Stomach smooth muscle (tissue), 2 donors: ENCODE measurements around the gene DRC7.

Experiments
- H3K27ac ChIP-seq: one replicate; pipeline ENCODE4 v1.7.0; 2013; ENCODE audit warnings: mild to moderate bottlenecking, low read length, inconsistent platforms
- H3K27me3 ChIP-seq, 2 donors: one replicate each; pipeline ENCODE4 v1.7.0; 2013; ENCODE audit warnings: low read length in 2 of 2; ENCODE audit not compliant: insufficient read depth in 2 of 2, control insufficient read depth in 1 of 2
- H3K36me3 ChIP-seq, 2 donors: one replicate each; pipeline ENCODE4 v1.7.0; 2013; ENCODE audit warnings: low read length in 2 of 2; ENCODE audit not compliant: control insufficient read depth in 2 of 2, insufficient read depth in 2 of 2
- H3K4me1 ChIP-seq: one replicate; pipeline ENCODE4 v1.7.0; 2013; ENCODE audit warnings: low read length; ENCODE audit not compliant: control insufficient read depth, insufficient read depth
- H3K4me3 ChIP-seq, 2 donors: one replicate each; pipeline ENCODE4 v1.7.0; 2013; ENCODE audit warnings: low read length in 2 of 2
- H3K9ac ChIP-seq, 2 donors: one replicate each; pipeline ENCODE4 v1.7.0; 2013; ENCODE audit warnings: low read length in 2 of 2, mild to moderate bottlenecking in 1 of 2
- H3K9me3 ChIP-seq, 2 donors: one replicate each; pipeline ENCODE4 v1.7.0; 2013; ENCODE audit warnings: low read length in 2 of 2; ENCODE audit not compliant: control insufficient read depth in 2 of 2
- donor health status: healthy.
- donor health status: Pancreatic carcinoma.

Gene DRC7

GRCh38 chr16:57679767-57680482 is 14.7 kb upstream of the DRC7 start:
- Histone ChIP-seq H3K27ac (no peak overlapping the region), H3K36me3 (no peaks in the 10 kb centered on the region), H3K27me3 (peaks cover 2 to 3% of the 10 kb centered on the region in 2 donors), H3K9ac (no peak overlapping the region), H3K4me1 (no peaks in the 10 kb centered on the region), H3K9me3 (no peaks in the 10 kb centered on the region), H3K4me3 (no peak overlapping the region)

GRCh38 chr16:57680842-57681375 is 13.7 kb upstream of the DRC7 start:
- H3K36me3 ChIP-seq = no peaks in the 10 kb centered on the region
- no peak overlapping the region for H3K27ac ChIP-seq
- no peak overlapping the region for H3K9ac ChIP-seq
- no peaks in the 10 kb centered on the region for H3K9me3 ChIP-seq
- H3K27me3 ChIP-seq = peaks cover 3% of the 10 kb centered on the region in 2 donors
- H3K4me3 ChIP-seq = no peak overlapping the region
- no peaks in the 10 kb centered on the region for H3K4me1 ChIP-seq

- Histone ChIP-seq H3K9me3 (no peaks in the 10 kb centered on the region), H3K4me3 (no peak overlapping the region), H3K27ac (no peak overlapping the region), H3K36me3 (no peaks in the 10 kb centered on the region), H3K4me1 (no peaks in the 10 kb centered on the region), H3K9ac (no peak overlapping the region), H3K27me3 (peaks cover 3% of the 10 kb centered on the region in 2 donors)
Observed at GRCh38 chr16:57681950-57682728, 12.5 kb upstream of the DRC7 start.

GRCh38 chr16:57682809-57683635 is 11.6 kb upstream of the DRC7 start:
- Histone ChIP-seq H3K4me1 (no peaks in the 10 kb centered on the region), H3K27ac (no peak overlapping the region), H3K9me3 (no peaks in the 10 kb centered on the region), H3K9ac (no peak overlapping the region), H3K36me3 (no peaks in the 10 kb centered on the region), H3K4me3 (no peak overlapping the region), H3K27me3 (peaks cover 3% of the 10 kb centered on the region in 2 donors)

- Histone ChIP-seq H3K36me3 (no peaks in the 10 kb centered on the region), H3K27ac (no peak overlapping the region), H3K27me3 (peaks cover 3 to 7% of the 10 kb centered on the region in 2 donors), H3K4me1 (no peaks in the 10 kb centered on the region), H3K9ac (no peak overlapping the region), H3K9me3 (no peaks in the 10 kb centered on the region), H3K4me3 (no peak overlapping the region)
Observed at GRCh38 chr16:57683636-57684545, 10.7 kb upstream of the DRC7 start.

- no peak overlapping the region for H3K27ac ChIP-seq
- no peaks in the 10 kb centered on the region for H3K4me1 ChIP-seq
- H3K27me3 ChIP-seq = peaks cover 0 to 9% of the 10 kb centered on the region in 2 donors
- H3K9me3 ChIP-seq = no peaks in the 10 kb centered on the region
- H3K4me3 ChIP-seq = no peak overlapping the region
- no peak overlapping the region for H3K9ac ChIP-seq
- no peaks in the 10 kb centered on the region for H3K36me3 ChIP-seq
Observed at GRCh38 chr16:57684626-57685358, 9.8 kb upstream of the DRC7 start.

- H3K4me3 ChIP-seq = no peak overlapping the region
- H3K27ac ChIP-seq = no peak overlapping the region
- no peaks in the 10 kb centered on the region for H3K4me1 ChIP-seq
- H3K9me3 ChIP-seq = no peaks in the 10 kb centered on the region
- no peak overlapping the region for H3K9ac ChIP-seq
- no peaks in the 10 kb centered on the region for H3K36me3 ChIP-seq
- H3K27me3 ChIP-seq = peaks cover 0 to 14% of the 10 kb centered on the region in 2 donors
Observed at GRCh38 chr16:57685633-57686032, 9.0 kb upstream of the DRC7 start.

- Histone ChIP-seq H3K4me3 (no peak overlapping the region), H3K4me1 (no peaks in the 10 kb centered on the region), H3K9me3 (no peaks in the 10 kb centered on the region), H3K27ac (no peak overlapping the region), H3K27me3 (peaks cover 0 to 18% of the 10 kb centered on the region in 2 donors), H3K9ac (no peak overlapping the region), H3K36me3 (no peaks in the 10 kb centered on the region)
Observed at GRCh38 chr16:57686577-57686976, 8.0 kb upstream of the DRC7 start.

GRCh38 chr16:57687363-57687929 is 7.2 kb upstream of the DRC7 start:
- no peak overlapping the region for H3K4me3 ChIP-seq
- no peak overlapping the region for H3K27ac ChIP-seq
- no peaks in the 10 kb centered on the region for H3K36me3 ChIP-seq
- H3K9ac ChIP-seq = no peak overlapping the region
- no peaks in the 10 kb centered on the region for H3K4me1 ChIP-seq
- H3K27me3 ChIP-seq = peaks cover 0 to 18% of the 10 kb centered on the region in 2 donors
- no peaks in the 10 kb centered on the region for H3K9me3 ChIP-seq
